Measurements from ENCODE around the gene SLC13A5.
A peak's percentile ranks its signal among the peaks of the same experiment; 100 is the strongest.

The SLC13A5 gene

DNA sequence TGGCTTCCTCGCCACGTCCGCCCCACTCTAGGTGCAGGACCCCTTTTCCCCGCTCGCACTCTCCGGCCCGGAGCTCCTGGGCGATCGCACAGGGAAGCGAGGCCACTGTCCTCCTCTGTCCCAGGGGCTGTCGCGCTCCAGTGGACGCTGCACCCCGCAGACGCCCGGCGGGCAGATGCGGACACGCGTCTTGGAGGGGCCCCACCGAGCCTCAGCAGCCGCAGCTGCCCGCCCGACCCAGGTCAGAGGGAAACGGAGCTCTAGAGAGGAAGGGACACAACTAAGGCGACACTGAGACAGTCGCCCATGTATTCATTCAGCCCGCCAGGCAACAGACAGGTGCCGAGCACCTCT lies 726 bp upstream of the SLC13A5 start:
- Histone ChIP-seq H3K4ac (ENCODE audit: low read depth, low read length) (no peak overlapping the region), H3K79me2 (ENCODE audit: control insufficient read depth, insufficient read depth, low read length) (no peaks in the 10 kb centered on the region), H3K56ac (ENCODE audit: low read length) (peak overlapping the region; percentile 84), H3K36me3 (ENCODE audit: control insufficient read depth, insufficient read depth, low read length) (no peaks in the 10 kb centered on the region), H3K9ac (ENCODE audit: low read length) (peak overlapping the region; percentile 72), H2BK120ac (ENCODE audit: low read depth, low read length) (no peak overlapping the region), H3K4me1 (ENCODE audit: control insufficient read depth, low read depth, low read length) (no peaks in the 10 kb centered on the region), H2AK5ac (ENCODE audit: low read length) (no peak overlapping the region), H2BK15ac (replicated peaks; ENCODE audit: low read depth) (no peak overlapping the region), H4K8ac (ENCODE audit: low read depth, low read length) (no peak overlapping the region), H3K27ac (ENCODE audit: low read depth, low read length) (no peak overlapping the region), H2BK5ac (ENCODE audit: low read length) (no peak overlapping the region), H3K4me2 (ENCODE audit: low read length) (peak overlapping the region; percentile 65), H4K5ac (ENCODE audit: low read length) (no peak overlapping the region), H3K79me1 (ENCODE audit: low read length) (no peaks in the 10 kb centered on the region), H3K27me3 (ENCODE audit: insufficient read depth, low read length, poor library complexity) (no peaks in the 10 kb centered on the region), H3K18ac (ENCODE audit: low read length) (no peak overlapping the region), H3K4me3 (ENCODE audit: low read length) (peak overlapping the region; percentile 36), H3K23ac (ENCODE audit: low read length) (no peak overlapping the region)
- peak; percentile 16 for DNase-seq
- no CpG with 5 or more reads among the region's 29 CpGs for WGBS (ENCODE audit: extremely low coverage, insufficient coverage, low lambda C conversion rate)

DNA sequence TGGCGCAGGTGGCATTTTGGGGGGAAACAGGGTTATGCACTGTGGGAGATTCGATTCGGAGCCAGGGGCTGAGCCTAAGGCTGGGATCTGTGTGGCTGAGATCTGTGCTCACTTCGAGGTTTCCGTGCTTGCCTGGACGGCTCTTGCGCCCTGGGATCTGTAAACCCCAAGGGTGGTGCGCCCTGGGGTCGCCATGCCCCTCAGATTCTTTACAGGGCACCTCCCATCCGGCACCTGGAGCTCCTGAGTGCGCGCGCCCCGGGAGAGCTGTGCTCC lies 377 bp downstream of the SLC13A5 start:
- Histone ChIP-seq H4K8ac (ENCODE audit: low read depth, low read length) (no peak overlapping the region), H3K23ac (ENCODE audit: low read length) (no peak overlapping the region), H3K79me2 (ENCODE audit: control insufficient read depth, insufficient read depth, low read length) (no peaks in the 10 kb centered on the region), H3K27me3 (ENCODE audit: insufficient read depth, low read length, poor library complexity) (no peaks in the 10 kb centered on the region), H2AK5ac (ENCODE audit: low read length) (no peak overlapping the region), H3K27ac (ENCODE audit: low read depth, low read length) (no peak overlapping the region), H3K4ac (ENCODE audit: low read depth, low read length) (no peak overlapping the region), H3K4me3 (ENCODE audit: low read length) (no peak overlapping the region), H3K4me1 (ENCODE audit: control insufficient read depth, low read depth, low read length) (no peaks in the 10 kb centered on the region), H3K4me2 (ENCODE audit: low read length) (peak overlapping the region; percentile 73), H3K18ac (ENCODE audit: low read length) (no peak overlapping the region), H3K56ac (ENCODE audit: low read length) (peak overlapping the region; percentile 84), H3K79me1 (ENCODE audit: low read length) (no peaks in the 10 kb centered on the region), H3K36me3 (ENCODE audit: control insufficient read depth, insufficient read depth, low read length) (no peaks in the 10 kb centered on the region), H2BK5ac (ENCODE audit: low read length) (no peak overlapping the region), H2BK15ac (replicated peaks; ENCODE audit: low read depth) (no peak overlapping the region), H4K5ac (ENCODE audit: low read length) (no peak overlapping the region), H3K9ac (ENCODE audit: low read length) (peak overlapping the region; percentile 60), H2BK120ac (ENCODE audit: low read depth, low read length) (no peak overlapping the region)
- no CpG with 5 or more reads among the region's 14 CpGs for WGBS (ENCODE audit: extremely low coverage, insufficient coverage, low lambda C conversion rate)
- DNase-seq, result no peak

GRCh38 chr17:6712058-6712853 lies 913 bp downstream of the SLC13A5 start:
- Histone ChIP-seq H2AK5ac (ENCODE audit: low read length) (no peak overlapping the region), H4K5ac (ENCODE audit: low read length) (no peak overlapping the region), H4K8ac (ENCODE audit: low read depth, low read length) (no peak overlapping the region), H3K4me3 (ENCODE audit: low read length) (no peak overlapping the region), H3K9ac (ENCODE audit: low read length) (no peak overlapping the region), H3K18ac (ENCODE audit: low read length) (no peak overlapping the region), H3K27ac (ENCODE audit: low read depth, low read length) (no peak overlapping the region), H2BK120ac (ENCODE audit: low read depth, low read length) (no peak overlapping the region), H3K4ac (ENCODE audit: low read depth, low read length) (no peak overlapping the region), H3K4me2 (ENCODE audit: low read length) (no peak overlapping the region), H3K4me1 (ENCODE audit: control insufficient read depth, low read depth, low read length) (no peaks in the 10 kb centered on the region), H3K27me3 (ENCODE audit: insufficient read depth, low read length, poor library complexity) (no peaks in the 10 kb centered on the region), H2BK5ac (ENCODE audit: low read length) (no peak overlapping the region), H3K79me1 (ENCODE audit: low read length) (no peaks in the 10 kb centered on the region), H3K23ac (ENCODE audit: low read length) (no peak overlapping the region), H3K79me2 (ENCODE audit: control insufficient read depth, insufficient read depth, low read length) (no peaks in the 10 kb centered on the region), H2BK15ac (replicated peaks; ENCODE audit: low read depth) (no peak overlapping the region), H3K56ac (ENCODE audit: low read length) (no peak overlapping the region), H3K36me3 (ENCODE audit: control insufficient read depth, insufficient read depth, low read length) (no peaks in the 10 kb centered on the region)
- DNase-seq, result peak; percentile 91
- no CpG with 5 or more reads among the region's 11 CpGs for WGBS (ENCODE audit: extremely low coverage, insufficient coverage, low lambda C conversion rate)

DNA sequence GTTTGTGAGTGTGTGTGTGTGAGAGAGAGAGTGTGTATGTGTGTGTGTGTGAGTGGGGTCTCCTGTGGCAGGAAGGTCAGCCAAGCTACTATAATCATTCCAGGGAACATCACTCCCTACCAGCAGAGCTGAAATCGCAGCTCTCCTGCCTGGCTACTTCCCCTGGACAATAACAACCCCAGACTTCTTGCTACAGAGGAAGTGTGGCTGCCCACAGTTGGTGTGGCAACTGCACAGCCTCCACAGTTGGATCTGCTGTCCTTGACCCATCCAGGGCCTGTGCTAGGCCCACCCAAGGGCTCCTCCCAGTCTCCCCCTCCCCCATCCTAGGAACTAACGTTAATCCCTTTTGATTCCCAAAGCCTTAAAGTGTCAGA lies 1.5 kb downstream of the SLC13A5 start:
- no peak overlapping the region for H2BK5ac ChIP-seq (ENCODE audit: low read length)
- no peak overlapping the region for H3K27ac ChIP-seq (ENCODE audit: low read depth, low read length)
- WGBS (ENCODE audit: extremely low coverage, insufficient coverage, low lambda C conversion rate), result no CpG with 5 or more reads among the region's 2 CpGs
- H3K79me1 ChIP-seq (ENCODE audit: low read length), result no peaks in the 10 kb centered on the region
- H3K4me1 ChIP-seq (ENCODE audit: control insufficient read depth, low read depth, low read length), result no peaks in the 10 kb centered on the region
- no peak overlapping the region for H2BK120ac ChIP-seq (ENCODE audit: low read depth, low read length)
- no peak for DNase-seq
- H3K4me3 ChIP-seq (ENCODE audit: low read length), result no peak overlapping the region
- no peak overlapping the region for H4K8ac ChIP-seq (ENCODE audit: low read depth, low read length)
- H3K9ac ChIP-seq (ENCODE audit: low read length), result no peak overlapping the region
- no peak overlapping the region for H3K4me2 ChIP-seq (ENCODE audit: low read length)
- H3K56ac ChIP-seq (ENCODE audit: low read length), result no peak overlapping the region
- H2BK15ac ChIP-seq (replicated peaks; ENCODE audit: low read depth), result no peak overlapping the region
- no peak overlapping the region for H3K4ac ChIP-seq (ENCODE audit: low read depth, low read length)
- H3K23ac ChIP-seq (ENCODE audit: low read length), result no peak overlapping the region
- H4K5ac ChIP-seq (ENCODE audit: low read length), result no peak overlapping the region
- no peaks in the 10 kb centered on the region for H3K36me3 ChIP-seq (ENCODE audit: control insufficient read depth, insufficient read depth, low read length)
- H3K79me2 ChIP-seq (ENCODE audit: control insufficient read depth, insufficient read depth, low read length), result no peaks in the 10 kb centered on the region
- no peak overlapping the region for H2AK5ac ChIP-seq (ENCODE audit: low read length)
- no peak overlapping the region for H3K18ac ChIP-seq (ENCODE audit: low read length)
- H3K27me3 ChIP-seq (ENCODE audit: insufficient read depth, low read length, poor library complexity), result no peaks in the 10 kb centered on the region

- Histone ChIP-seq H3K27ac (ENCODE audit: low read depth, low read length) (no peak overlapping the region), H3K36me3 (ENCODE audit: control insufficient read depth, insufficient read depth, low read length) (no peaks in the 10 kb centered on the region), H3K4me1 (ENCODE audit: control insufficient read depth, low read depth, low read length) (no peaks in the 10 kb centered on the region), H3K4me2 (ENCODE audit: low read length) (no peak overlapping the region), H3K79me2 (ENCODE audit: control insufficient read depth, insufficient read depth, low read length) (no peaks in the 10 kb centered on the region), H2BK5ac (ENCODE audit: low read length) (no peak overlapping the region), H3K27me3 (ENCODE audit: insufficient read depth, low read length, poor library complexity) (no peaks in the 10 kb centered on the region), H4K8ac (ENCODE audit: low read depth, low read length) (no peak overlapping the region), H4K5ac (ENCODE audit: low read length) (no peak overlapping the region), H3K9ac (ENCODE audit: low read length) (no peak overlapping the region), H2BK120ac (ENCODE audit: low read depth, low read length) (no peak overlapping the region), H3K56ac (ENCODE audit: low read length) (no peak overlapping the region), H2AK5ac (ENCODE audit: low read length) (no peak overlapping the region), H2BK15ac (replicated peaks; ENCODE audit: low read depth) (no peak overlapping the region), H3K79me1 (ENCODE audit: low read length) (no peaks in the 10 kb centered on the region), H3K23ac (ENCODE audit: low read length) (peak overlapping the region; percentile 60), H3K4ac (ENCODE audit: low read depth, low read length) (no peak overlapping the region), H3K18ac (ENCODE audit: low read length) (no peak overlapping the region), H3K4me3 (ENCODE audit: low read length) (no peak overlapping the region)
- DNase-seq, result no peak
- WGBS (ENCODE audit: extremely low coverage, insufficient coverage, low lambda C conversion rate), result 100% methylated on average over 1 of the region's 7 CpGs
Measured at GRCh38 chr17:6711081-6711674, 2.0 kb downstream of the SLC13A5 start.

- Histone ChIP-seq H3K23ac (ENCODE audit: low read length) (no peak overlapping the region), H3K4me3 (ENCODE audit: low read length) (no peak overlapping the region), H3K27ac (ENCODE audit: low read depth, low read length) (no peak overlapping the region), H2AK5ac (ENCODE audit: low read length) (no peak overlapping the region), H3K56ac (ENCODE audit: low read length) (no peak overlapping the region), H3K4ac (ENCODE audit: low read depth, low read length) (no peak overlapping the region), H3K36me3 (ENCODE audit: control insufficient read depth, insufficient read depth, low read length) (no peaks in the 10 kb centered on the region), H2BK15ac (replicated peaks; ENCODE audit: low read depth) (no peak overlapping the region), H4K8ac (ENCODE audit: low read depth, low read length) (no peak overlapping the region), H3K79me2 (ENCODE audit: control insufficient read depth, insufficient read depth, low read length) (no peaks in the 10 kb centered on the region), H2BK120ac (ENCODE audit: low read depth, low read length) (no peak overlapping the region), H4K5ac (ENCODE audit: low read length) (no peak overlapping the region), H3K79me1 (ENCODE audit: low read length) (no peaks in the 10 kb centered on the region), H3K9ac (ENCODE audit: low read length) (no peak overlapping the region), H3K18ac (ENCODE audit: low read length) (no peak overlapping the region), H3K4me1 (ENCODE audit: control insufficient read depth, low read depth, low read length) (no peaks in the 10 kb centered on the region), H2BK5ac (ENCODE audit: low read length) (no peak overlapping the region), H3K4me2 (ENCODE audit: low read length) (no peak overlapping the region), H3K27me3 (ENCODE audit: insufficient read depth, low read length, poor library complexity) (no peaks in the 10 kb centered on the region)
- no peak for DNase-seq
- no CpG with 5 or more reads among the region's 11 CpGs for WGBS (ENCODE audit: extremely low coverage, insufficient coverage, low lambda C conversion rate)
Measured at GRCh38 chr17:6710317-6710716, 2.9 kb downstream of the SLC13A5 start.

Measured in mesendoderm (in vitro differentiated cells).